ENCODE data around the gene ADO. TPM values are rescaled to one million over a fixed set of nuclear protein-coding genes. Genes with fewer than 3 reads are reported as not detected.

The ADO gene
- total RNA-seq, 4 donors from 2014 or later, result 17.1 to 22.3 (median 21.2) TPM

DNA sequence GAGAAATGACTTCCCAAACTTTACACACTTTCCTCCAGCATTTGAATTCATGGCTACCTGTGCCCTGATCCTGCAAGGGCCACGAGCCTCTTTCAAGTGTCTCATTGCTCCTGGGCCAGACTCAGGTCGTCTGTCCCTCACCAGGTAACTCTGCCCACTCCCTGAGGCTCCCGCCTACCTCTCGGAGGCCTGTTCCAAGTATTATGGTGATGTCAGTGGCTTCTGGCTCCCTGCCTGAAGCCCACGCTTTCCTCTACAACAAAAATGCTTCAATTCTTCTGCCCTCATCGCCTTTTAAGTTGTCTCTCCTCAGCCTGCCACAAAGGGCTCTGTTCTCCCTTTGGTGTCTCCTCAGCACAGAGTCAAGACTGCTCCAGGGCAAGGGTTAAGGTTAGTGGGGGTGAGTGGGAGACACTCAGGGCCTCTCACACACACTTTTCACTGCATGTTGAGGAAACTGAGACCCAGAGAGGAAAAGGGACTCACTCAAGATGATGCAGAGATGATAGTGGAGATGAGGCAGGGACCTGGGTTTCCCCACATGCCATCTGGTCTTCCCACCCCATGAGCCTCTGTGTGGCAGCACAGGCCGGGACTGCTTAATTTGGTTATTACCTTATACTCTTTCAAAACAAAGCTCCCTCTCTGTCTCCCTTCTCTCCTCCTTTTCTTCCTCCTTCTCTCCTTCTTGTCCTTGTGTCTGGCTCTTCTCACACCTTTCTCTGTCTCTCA is 39.9 kb downstream of the ADO start:
- no peak overlapping the region for H3K4me3 ChIP-seq (ENCODE audit: low read depth, poor library complexity, severe bottlenecking)
- DNase-seq (ENCODE audit: low spot score in 2 of 2), result no peak
- 61 to 69% methylated on average over 7 of the region's 7 CpGs for WGBS, 2 donors
- TF ChIP-seq POLR2A (IDR thresholded peaks at IDR 0.05), result no peak
- TF ChIP-seq, protein P1, sequence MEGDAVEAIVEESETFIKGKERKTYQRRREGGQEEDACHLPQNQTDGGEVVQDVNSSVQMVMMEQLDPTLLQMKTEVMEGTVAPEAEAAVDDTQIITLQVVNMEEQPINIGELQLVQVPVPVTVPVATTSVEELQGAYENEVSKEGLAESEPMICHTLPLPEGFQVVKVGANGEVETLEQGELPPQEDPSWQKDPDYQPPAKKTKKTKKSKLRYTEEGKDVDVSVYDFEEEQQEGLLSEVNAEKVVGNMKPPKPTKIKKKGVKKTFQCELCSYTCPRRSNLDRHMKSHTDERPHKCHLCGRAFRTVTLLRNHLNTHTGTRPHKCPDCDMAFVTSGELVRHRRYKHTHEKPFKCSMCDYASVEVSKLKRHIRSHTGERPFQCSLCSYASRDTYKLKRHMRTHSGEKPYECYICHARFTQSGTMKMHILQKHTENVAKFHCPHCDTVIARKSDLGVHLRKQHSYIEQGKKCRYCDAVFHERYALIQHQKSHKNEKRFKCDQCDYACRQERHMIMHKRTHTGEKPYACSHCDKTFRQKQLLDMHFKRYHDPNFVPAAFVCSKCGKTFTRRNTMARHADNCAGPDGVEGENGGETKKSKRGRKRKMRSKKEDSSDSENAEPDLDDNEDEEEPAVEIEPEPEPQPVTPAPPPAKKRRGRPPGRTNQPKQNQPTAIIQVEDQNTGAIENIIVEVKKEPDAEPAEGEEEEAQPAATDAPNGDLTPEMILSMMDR (IDR thresholded peaks at IDR 0.05), result no peak
- intact Hi-C loops (cut with DNase I; ENCODE audit: low total_unique reads), result no loop called here

DNA sequence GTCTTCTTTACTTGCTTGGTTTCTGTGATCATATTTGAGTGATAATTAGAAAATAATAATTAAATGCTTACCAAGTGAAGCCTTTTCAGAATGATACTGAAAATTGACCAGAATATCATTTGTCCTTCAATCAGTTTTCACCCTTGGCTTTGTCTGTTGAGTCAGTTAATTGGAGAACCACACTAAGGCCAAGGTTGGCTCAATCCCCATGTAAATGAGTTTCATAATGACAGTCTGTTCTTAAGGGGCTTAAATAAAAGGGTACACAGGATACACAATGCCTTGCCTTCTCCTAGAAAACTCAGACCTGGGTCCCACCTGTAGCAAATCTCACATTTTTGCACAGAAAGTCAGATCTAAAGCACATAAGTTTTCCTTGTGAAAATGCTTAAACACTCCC is 42.9 kb downstream of the ADO start:
- no peak for DNase-seq (ENCODE audit: low spot score in 2 of 2)
- intact Hi-C loops (cut with DNase I; ENCODE audit: low total_unique reads), result no loop called here
- no peak overlapping the region for H3K4me3 ChIP-seq (ENCODE audit: low read depth, poor library complexity, severe bottlenecking)
- no peak for TF ChIP-seq POLR2A (IDR thresholded peaks at IDR 0.05)
- TF ChIP-seq, protein P1 (IDR thresholded peaks at IDR 0.05), result no peak

DNA sequence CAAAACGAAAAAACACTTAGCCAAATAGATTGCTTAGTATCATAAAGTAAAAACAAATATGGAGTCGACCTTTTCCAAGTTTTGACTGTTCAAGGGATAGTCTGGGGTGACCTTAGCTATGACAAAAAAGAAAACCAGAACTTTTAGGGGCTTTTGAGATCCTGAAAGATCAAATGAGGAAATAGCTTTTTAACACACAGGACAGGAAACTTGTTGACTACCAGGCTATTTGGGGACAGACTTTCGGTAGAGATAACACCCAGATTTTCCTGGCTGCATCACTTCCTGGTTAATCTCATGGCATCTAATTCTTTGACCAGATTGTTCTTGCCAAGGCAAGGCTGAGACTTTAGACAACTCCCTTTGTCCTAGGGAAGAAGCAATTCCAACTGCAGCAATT is 46.1 kb downstream of the ADO start:
- no peak for TF ChIP-seq POLR2A (IDR thresholded peaks at IDR 0.05)
- TF ChIP-seq, protein P1 (IDR thresholded peaks at IDR 0.05), result no peak
- no peak for DNase-seq (ENCODE audit: low spot score in 2 of 2)
- no peak overlapping the region for H3K4me3 ChIP-seq (ENCODE audit: low read depth, poor library complexity, severe bottlenecking)
- WGBS, 2 donors, result 54 to 62% methylated on average over 3 of the region's 3 CpGs
- intact Hi-C loops (cut with DNase I; ENCODE audit: low total_unique reads), result no loop called here

DNA sequence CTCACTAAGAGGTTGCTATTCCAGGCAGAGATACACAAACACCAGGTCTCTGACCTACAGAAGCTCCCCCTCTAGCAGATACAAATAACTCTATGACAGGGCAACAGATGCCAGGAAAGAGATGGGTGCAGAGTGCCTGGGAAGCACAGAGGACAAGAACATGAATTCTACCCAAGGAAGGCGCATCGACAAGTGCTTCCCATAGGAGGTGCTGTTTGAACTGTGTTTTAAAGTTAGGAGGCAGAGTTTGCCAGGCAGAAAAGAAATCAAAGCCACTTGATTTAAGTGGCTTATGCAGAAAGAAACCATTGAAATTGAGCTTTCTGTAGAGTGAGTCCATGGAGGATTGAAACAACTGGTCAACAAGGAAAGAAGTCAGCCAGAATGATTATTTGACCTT is 46.9 kb downstream of the ADO start:
- TF ChIP-seq, protein P1 (IDR thresholded peaks at IDR 0.05), result no peak
- no peak for TF ChIP-seq POLR2A (IDR thresholded peaks at IDR 0.05)
- no peak for DNase-seq (ENCODE audit: low spot score in 2 of 2)
- H3K4me3 ChIP-seq (ENCODE audit: low read depth, poor library complexity, severe bottlenecking), result no peak overlapping the region
- WGBS, 2 donors, result 88 to 91% methylated on average over 2 of the region's 2 CpGs
- intact Hi-C loops (cut with DNase I; ENCODE audit: low total_unique reads), result no loop called here

DNA sequence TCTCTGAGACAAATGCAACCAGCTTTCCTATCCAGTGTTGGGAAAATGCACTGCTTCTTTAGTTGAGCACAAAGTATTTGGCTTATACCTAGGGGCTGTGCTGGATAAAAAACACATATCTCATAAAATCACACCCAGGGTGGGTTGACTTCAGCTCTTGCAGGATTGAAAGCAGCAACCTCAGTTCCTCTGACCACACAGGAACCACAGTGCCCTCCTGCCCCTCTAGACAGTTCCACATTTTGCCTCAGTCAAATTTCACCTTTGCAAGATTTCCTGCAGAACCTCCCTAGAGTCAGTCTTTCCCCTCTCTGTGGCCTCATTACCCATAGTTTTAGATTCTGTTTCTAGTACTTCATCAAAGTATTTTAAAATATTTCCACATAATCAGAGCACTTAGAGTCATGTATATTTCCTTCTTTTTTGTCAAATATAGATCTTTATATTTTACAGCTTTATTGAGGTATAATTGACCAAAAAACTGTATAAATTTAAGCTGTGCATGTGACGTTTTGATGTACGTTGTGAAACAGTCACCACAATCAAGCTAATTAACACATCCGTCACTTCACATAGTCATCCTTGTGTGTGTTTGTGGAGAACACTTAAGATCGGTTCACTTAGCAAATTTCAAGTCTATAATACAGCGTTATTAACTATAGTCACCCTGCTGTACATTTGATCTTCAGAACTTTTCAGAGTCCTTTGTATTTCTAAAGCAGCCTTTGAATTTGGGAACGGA is 48.6 kb downstream of the ADO start:
- DNase-seq (ENCODE audit: low spot score in 2 of 2), result no peak
- 73 to 75% methylated on average over 6 of the region's 6 CpGs for WGBS, 2 donors
- no peak overlapping the region for H3K4me3 ChIP-seq (ENCODE audit: low read depth, poor library complexity, severe bottlenecking)
- intact Hi-C loops (cut with DNase I; ENCODE audit: low total_unique reads), result no loop called here
- TF ChIP-seq, protein P1 (IDR thresholded peaks at IDR 0.05), result no peak
- TF ChIP-seq POLR2A (IDR thresholded peaks at IDR 0.05), result no peak

Data from lower leg skin (tissue), 4 donors.